B cell (primary cell): ENCODE results near the gene MRPL24.

ENCODE experiments used
- EZH2 ChIP-seq: IDR thresholded peaks from 2 replicates; pipeline ENCODE4 v1.6.1; 2012; ENCODE audit warnings: borderline replicate concordance, low read depth, mild to moderate bottlenecking, moderate library complexity, low read length; ENCODE audit not compliant: insufficient read depth, poor library complexity, severe bottlenecking
- TF ChIP-seq, protein P1 (sequence below): fragments of 200-600 bp; IDR thresholded peaks from one replicate; pipeline ENCODE4 v1.8.0; 2022; ENCODE audit warnings: antibody characterized with exemption, mild to moderate bottlenecking

DNA sequence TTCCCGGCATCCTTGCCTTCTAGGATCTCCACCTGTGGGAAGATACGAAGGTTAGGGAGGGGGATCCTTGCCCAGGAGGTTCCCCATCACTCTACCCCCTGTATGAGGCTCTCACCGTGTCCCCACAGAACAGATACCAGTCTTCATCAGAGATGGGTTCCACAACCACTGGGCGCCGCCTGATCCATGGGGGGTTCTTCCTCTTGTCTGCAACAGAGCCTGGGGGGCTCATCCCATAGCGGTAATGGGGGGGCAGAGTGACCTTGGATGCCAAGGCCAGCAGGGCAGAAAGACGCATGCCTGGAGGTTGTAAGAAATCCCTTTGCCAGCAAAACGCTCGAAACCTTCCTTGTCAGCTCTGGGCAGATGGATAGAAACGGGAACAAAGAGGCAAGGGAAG lies 2.5 kb downstream of the MRPL24 start:
- TF ChIP-seq, protein P1, sequence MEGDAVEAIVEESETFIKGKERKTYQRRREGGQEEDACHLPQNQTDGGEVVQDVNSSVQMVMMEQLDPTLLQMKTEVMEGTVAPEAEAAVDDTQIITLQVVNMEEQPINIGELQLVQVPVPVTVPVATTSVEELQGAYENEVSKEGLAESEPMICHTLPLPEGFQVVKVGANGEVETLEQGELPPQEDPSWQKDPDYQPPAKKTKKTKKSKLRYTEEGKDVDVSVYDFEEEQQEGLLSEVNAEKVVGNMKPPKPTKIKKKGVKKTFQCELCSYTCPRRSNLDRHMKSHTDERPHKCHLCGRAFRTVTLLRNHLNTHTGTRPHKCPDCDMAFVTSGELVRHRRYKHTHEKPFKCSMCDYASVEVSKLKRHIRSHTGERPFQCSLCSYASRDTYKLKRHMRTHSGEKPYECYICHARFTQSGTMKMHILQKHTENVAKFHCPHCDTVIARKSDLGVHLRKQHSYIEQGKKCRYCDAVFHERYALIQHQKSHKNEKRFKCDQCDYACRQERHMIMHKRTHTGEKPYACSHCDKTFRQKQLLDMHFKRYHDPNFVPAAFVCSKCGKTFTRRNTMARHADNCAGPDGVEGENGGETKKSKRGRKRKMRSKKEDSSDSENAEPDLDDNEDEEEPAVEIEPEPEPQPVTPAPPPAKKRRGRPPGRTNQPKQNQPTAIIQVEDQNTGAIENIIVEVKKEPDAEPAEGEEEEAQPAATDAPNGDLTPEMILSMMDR, result no peak
- no peak for TF ChIP-seq EZH2
